ENCODE measurements around the gene PREB. TPM values are rescaled to one million over a fixed set of nuclear protein-coding genes. Genes with fewer than 3 reads are reported as not detected.

PREB gene
- total and polyA plus RNA-seq, 2 of the 13 experiments (the other 11 are each of a cell fraction or from before 2014, with no cell fraction given) = 112 to 192 TPM

DNA sequence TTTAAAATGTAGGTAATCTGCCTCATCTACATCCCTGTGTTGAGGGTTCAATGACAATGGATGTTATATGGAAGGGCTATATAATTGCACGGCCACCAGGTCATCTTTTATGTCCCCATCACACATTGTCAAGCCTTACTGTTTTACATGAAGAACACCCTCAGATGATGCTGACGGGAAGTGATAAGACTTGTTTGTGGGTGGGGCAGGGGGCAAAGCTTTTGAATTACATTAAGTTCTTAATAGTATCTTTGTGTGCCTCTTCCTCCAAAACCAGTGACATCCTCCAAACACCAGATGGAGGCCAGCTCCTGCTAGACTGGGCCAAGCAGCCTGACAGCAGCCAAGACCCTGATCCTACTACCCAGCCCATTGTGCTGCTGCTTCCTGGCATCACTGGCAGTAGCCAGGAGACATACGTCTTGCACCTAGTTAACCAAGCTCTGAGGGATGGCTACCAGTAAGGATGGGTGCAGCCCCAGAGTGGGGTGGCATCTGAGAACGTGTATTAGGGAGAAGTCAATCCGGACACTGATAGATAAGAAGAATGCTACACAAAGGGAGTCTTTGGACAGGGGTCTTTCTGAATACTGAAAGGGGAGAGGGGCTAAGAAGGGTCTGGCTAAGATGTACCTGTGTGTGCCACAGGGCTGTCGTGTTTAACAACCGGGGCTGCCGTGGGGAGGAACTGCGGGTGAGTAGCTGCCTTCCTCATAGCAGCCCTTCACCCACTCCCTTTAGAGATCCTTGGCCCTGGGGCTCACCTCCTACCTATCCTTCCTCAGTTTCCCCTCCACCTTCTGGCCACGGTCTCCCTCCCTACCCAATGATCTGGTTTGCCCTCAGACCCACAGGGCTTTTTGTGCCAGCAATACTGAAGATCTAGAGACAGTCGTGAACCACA is 5.5 kb downstream of the PREB start (continued):
- TF ChIP-seq, protein P1, sequence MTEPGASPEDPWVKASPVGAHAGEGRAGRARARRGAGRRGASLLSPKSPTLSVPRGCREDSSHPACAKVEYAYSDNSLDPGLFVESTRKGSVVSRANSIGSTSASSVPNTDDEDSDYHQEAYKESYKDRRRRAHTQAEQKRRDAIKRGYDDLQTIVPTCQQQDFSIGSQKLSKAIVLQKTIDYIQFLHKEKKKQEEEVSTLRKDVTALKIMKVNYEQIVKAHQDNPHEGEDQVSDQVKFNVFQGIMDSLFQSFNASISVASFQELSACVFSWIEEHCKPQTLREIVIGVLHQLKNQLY (CRISPR knock-in tag; IDR thresholded peaks at IDR 0.05) = no peak
- TF ChIP-seq FOXK1 (CRISPR knock-in tag; IDR thresholded peaks at IDR 0.05; ENCODE audit: borderline replicate concordance, low read depth) = 0 out of 2 replicates have a peak, but pooled peaks have one; percentile 12
- TF ChIP-seq ZNF816 (CRISPR knock-in tag; IDR thresholded peaks at IDR 0.05; ENCODE audit: borderline replicate concordance) = 0 out of 2 replicates have a peak, but pooled peaks have one; percentile 44
- no peak for TF ChIP-seq NONO (IDR thresholded peaks at IDR 0.05)
- TF ChIP-seq NONO (CRISPR knock-in tag; conservative IDR thresholded peaks at IDR 0.05) = 0 out of 2 replicates have a peak, but pooled peaks have one; percentile 30
- TF ChIP-seq PHF8 (CRISPR knock-in tag; IDR thresholded peaks at IDR 0.05) = 0 out of 2 replicates have a peak, but pooled peaks have one; percentile 21
- 0 out of 2 replicates have a peak, but pooled peaks have one; percentile 18 for TF ChIP-seq CBFB (CRISPR knock-in tag; IDR thresholded peaks at IDR 0.05)
- 0 out of 2 replicates have a peak, but pooled peaks have one; percentile 37 for TF ChIP-seq ZNF878 (CRISPR knock-in tag; IDR thresholded peaks at IDR 0.05)
- TF ChIP-seq FLYWCH1 (CRISPR knock-in tag; IDR thresholded peaks at IDR 0.05) = 0 out of 2 replicates have a peak, but pooled peaks have one; percentile 42

DNA sequence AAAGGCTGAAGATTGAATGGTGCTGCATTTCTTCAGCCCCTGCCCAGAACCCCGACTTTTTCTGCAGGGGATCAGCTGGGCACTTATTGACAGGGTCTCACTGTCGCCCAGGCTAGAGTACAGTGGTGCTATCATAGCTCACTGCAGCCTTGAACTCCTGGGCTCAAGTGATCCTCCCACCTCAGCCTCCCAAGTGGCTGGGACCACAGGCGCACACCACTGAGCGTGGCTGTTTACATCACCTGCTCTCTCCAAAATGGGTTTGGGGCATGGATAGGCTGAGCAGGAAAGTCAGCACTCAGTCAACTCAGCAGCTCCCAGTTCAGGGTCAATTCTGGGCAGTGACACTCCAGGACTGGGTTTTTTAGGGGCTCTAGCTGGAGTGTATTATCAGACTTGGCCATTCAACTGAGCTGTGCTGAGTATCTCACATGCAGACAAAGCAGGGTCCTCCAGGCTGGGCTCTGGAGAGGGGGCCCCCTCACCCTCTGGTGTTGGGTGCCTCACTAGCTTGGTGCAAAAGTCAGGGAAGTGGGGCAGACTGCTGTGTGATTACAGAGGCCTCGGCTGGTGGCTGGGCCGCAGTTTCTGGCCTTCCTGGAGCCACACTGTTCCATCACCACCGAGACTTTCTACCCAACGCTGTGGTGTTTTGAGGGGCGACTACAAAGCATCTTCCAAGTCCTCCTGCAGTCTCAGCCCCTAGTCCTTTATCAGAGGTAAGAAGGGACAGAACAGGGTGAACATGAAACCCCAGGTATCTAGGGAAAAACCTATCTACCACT is 6.4 kb downstream of the PREB start:
- Histone ChIP-seq H3K4me2 (ENCODE audit: low read depth, low read length) (no peak overlapping the region), H4K20me1 (ENCODE audit: insufficient read depth, low read length) (no peaks in the 10 kb centered on the region), H2AFZ (ENCODE audit: low read length) (no peak overlapping the region), H3K36me3 (replicated peaks in 1 of 2; ENCODE audit: control insufficient read depth in 1 of 2, insufficient read depth in 2 of 2, low read length in 2 of 2) (peaks cover 20 to 30% of the 10 kb centered on the region in 2 experiments), H3K9me3 (ENCODE audit: low read length) (no peaks in the 10 kb centered on the region), H3K9ac (ENCODE audit: insufficient read depth, low read depth, low read length) (no peak overlapping the region), H3K27me3 (ENCODE audit: control insufficient read depth in 1 of 2, insufficient read depth in 2 of 2, low read length in 2 of 2) (peaks cover 0 to 8% of the 10 kb centered on the region in 2 experiments; a peak in 2 of 5 replicates), H3K4me1 (ENCODE audit: insufficient read depth, low read length) (peaks cover 54% of the 10 kb centered on the region), H3K79me2 (ENCODE audit: insufficient read depth, low read length) (peaks cover 8% of the 10 kb centered on the region), H3K4me3 (replicated peaks in 1 of 3; ENCODE audit: insufficient read depth in 1 of 3, low read depth in 2 of 3, low read length in 3 of 3) (no peak overlapping the region), H3K27ac (ENCODE audit: extremely low read length, insufficient read depth, low read length) (no peak overlapping the region)
- ChIA-PET CTCF (ENCODE audit: low intra/inter-chr PET ratio, low total read pairs) (no interaction called here), POLR2A (interaction anchor here (1.3 kb wide), 1 partner anchor 67 kb away, joined by 3 read pairs; no protein-coding TSS in a partner anchor)
- no TSS peak for BruUV-seq (replicated peaks)
- intact Hi-C loops (cut with micrococcal nuclease; ENCODE audit: unreplicated experiment) = no loop called here
- FAIRE-seq (no peak), ATAC-seq (no peak), DNase-seq (ENCODE audit: low spot score) (no peak)
- in situ Hi-C loops (cut with HindIII; ENCODE audit: extremely low pct_ligation_motif_present, low pct_unique_long_range_greater_than_20kb) = no loop called here
- WGBS (ENCODE audit: low lambda C conversion rate) = 95% methylated on average over 8 of the region's 9 CpGs
- no peak for TF ChIP-seq ZFAT (CRISPR knock-in tag; conservative IDR thresholded peaks at IDR 0.05)
- no peak for TF ChIP-seq NR3C1 (CRISPR knock-in tag; IDR thresholded peaks at IDR 0.05)
- peak; percentile 15; the same call in 1 of the 2 replicates for TF ChIP-seq TBX2 (CRISPR knock-in tag; IDR thresholded peaks at IDR 0.05; ENCODE audit: borderline replicate concordance)
- peak in 1 of 2 experiments; percentile 38; a peak in 2 of 4 replicates for TF ChIP-seq POLR2A (IDR thresholded peaks at IDR 0.05; ENCODE audit: insufficient read depth in 1 of 2, low read depth in 2 of 2, low read length in 2 of 2)
- TF ChIP-seq NFYC (CRISPR knock-in tag; IDR thresholded peaks at IDR 0.05) = no peak
- TF ChIP-seq, protein P2, sequence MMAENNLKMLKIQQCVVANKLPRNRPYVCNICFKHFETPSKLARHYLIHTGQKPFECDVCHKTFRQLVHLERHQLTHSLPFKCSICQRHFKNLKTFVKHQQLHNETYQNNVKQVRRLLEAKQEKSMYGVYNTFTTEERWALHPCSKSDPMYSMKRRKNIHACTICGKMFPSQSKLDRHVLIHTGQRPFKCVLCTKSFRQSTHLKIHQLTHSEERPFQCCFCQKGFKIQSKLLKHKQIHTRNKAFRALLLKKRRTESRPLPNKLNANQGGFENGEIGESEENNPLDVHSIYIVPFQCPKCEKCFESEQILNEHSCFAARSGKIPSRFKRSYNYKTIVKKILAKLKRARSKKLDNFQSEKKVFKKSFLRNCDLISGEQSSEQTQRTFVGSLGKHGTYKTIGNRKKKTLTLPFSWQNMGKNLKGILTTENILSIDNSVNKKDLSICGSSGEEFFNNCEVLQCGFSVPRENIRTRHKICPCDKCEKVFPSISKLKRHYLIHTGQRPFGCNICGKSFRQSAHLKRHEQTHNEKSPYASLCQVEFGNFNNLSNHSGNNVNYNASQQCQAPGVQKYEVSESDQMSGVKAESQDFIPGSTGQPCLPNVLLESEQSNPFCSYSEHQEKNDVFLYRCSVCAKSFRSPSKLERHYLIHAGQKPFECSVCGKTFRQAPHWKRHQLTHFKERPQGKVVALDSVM (CRISPR knock-in tag; IDR thresholded peaks at IDR 0.05) = peak; percentile 76
- no peak for TF ChIP-seq NR1H2 (CRISPR knock-in tag; IDR thresholded peaks at IDR 0.05; ENCODE audit: borderline replicate concordance, low read depth)
- TF ChIP-seq TCF7L2 (IDR thresholded peaks at IDR 0.05; ENCODE audit: low read depth, low read length) = no peak
- TF ChIP-seq AKAP8 (CRISPR knock-in tag; IDR thresholded peaks at IDR 0.05) = peak; percentile 16; the same call in 1 of the 2 replicates
- no peak for TF ChIP-seq KDM5B (CRISPR knock-in tag; IDR thresholded peaks at IDR 0.05; ENCODE audit: borderline replicate concordance)
- no peak for TF ChIP-seq NONO (IDR thresholded peaks at IDR 0.05)
- TF ChIP-seq NONO (CRISPR knock-in tag; conservative IDR thresholded peaks at IDR 0.05) = 0 out of 2 replicates have a peak, but pooled peaks have one; percentile 1

Measured in HepG2 (cell line).